Gastroesophageal sphincter (tissue), 4 donors: ENCODE results near the gene ATG2A. TPM values are rescaled to one million over a fixed set of nuclear protein-coding genes. Genes with fewer than 3 reads are reported as not detected.

Source experiments
- ATAC-seq: fragments of 150-250 bp; one replicate; pipeline ENCODE4 v1.9.1; 2016; ENCODE audit warnings: mild to moderate bottlenecking, moderate library complexity
- H3K27ac ChIP-seq, 4 donors: fragments of 200-600 bp; sonication (generic) in 3 of 4; 1 replicate in 3 of 4; 2 replicates in 1 of 4; pipeline ENCODE4 v1.5.1; 2016 to 2019
- H3K27me3 ChIP-seq: fragments of 200-600 bp; sonication (generic); one replicate; pipeline ENCODE4 v1.5.1; 2019
- H3K36me3 ChIP-seq, 2 donors: fragments of 200-600 bp; sonication (generic); one replicate each; pipeline ENCODE4 v1.5.1; 2019; ENCODE audit warnings: control low read depth in 1 of 2
- H3K4me1 ChIP-seq, 3 donors: fragments of 200-600 bp; sonication (generic); 1 replicate in 2 of 3; 2 replicates in 1 of 3; pipeline ENCODE4 v1.5.1; 2016 to 2019; ENCODE audit warnings: control low read depth in 2 of 3
- H3K4me3 ChIP-seq, 2 donors: fragments of 200-600 bp; sonication (generic); one replicate each; pipeline ENCODE4 v1.5.1; 2019; ENCODE audit warnings: mild to moderate bottlenecking in 1 of 2, moderate library complexity in 1 of 2
- H3K9me3 ChIP-seq, 3 donors: fragments of 200-600 bp; sonication (generic); one replicate each; pipeline ENCODE4 v1.5.1; 2017 to 2019; ENCODE audit warnings: control low read depth in 2 of 3
- CTCF ChIP-seq, 4 experiments: fragments of 200-600 bp in 2 of 4; fragments of 450-650 bp in 2 of 4; sonication (generic) in 1 of 4; IDR thresholded peaks; one replicate each; pipeline ENCODE4 v1.5.1; 2017 to 2019; ENCODE audit warnings: antibody characterized with exemption in 4 of 4, mild to moderate bottlenecking in 2 of 4, moderate library complexity in 2 of 4
- EP300 ChIP-seq: sonication (generic); formaldehyde crosslinking; IDR thresholded peaks from one replicate; pipeline ENCODE4 v1.6.1; 2017; ENCODE audit warnings: antibody characterized with exemption, mild to moderate bottlenecking
- POLR2A ChIP-seq, 2 donors: fragments of 450-650 bp; IDR thresholded peaks; one replicate each; pipeline ENCODE4 v1.6.1; 2017; ENCODE audit warnings: antibody characterized with exemption in 2 of 2, mild to moderate bottlenecking in 2 of 2, moderate library complexity in 1 of 2
- POLR2AphosphoS5 ChIP-seq: sonication (generic); formaldehyde crosslinking; IDR thresholded peaks from one replicate; pipeline ENCODE4 v1.6.1; 2017; ENCODE audit warnings: antibody characterized with exemption
- WGBS, 2 donors: methylation state at CpG; one replicate each; pipeline ENCODE4 v1.1.5; 2018; ENCODE audit warnings: low coverage in 1 of 2; 5-methylcytosine and 5-hydroxymethylcytosine counted together
- total RNA-seq, 4 donors: library from RNA; depleted of rRNA; stranded (reverse); fragments of >200 nt; gene quantifications; one replicate each; pipeline ENCODE4 v1.1.0, GENCODE V29; 2016

ATG2A gene
- total RNA-seq, 4 donors from 2014 or later: 18.8 to 27.2 (median 26.3) TPM

GRCh38 chr11:64921384-64921783 is 4.4 kb upstream of the ATG2A start:
- no peak for ATAC-seq
- no CpG with 5 or more reads among the region's 3 CpGs for WGBS, 2 donors
- Histone ChIP-seq H3K27me3 (no peaks in the 10 kb centered on the region), H3K27ac (no peak overlapping the region), H3K36me3 (no peaks in the 10 kb centered on the region), H3K4me1 (peaks cover 0 to 50% (median 28%) of the 10 kb centered on the region in 3 donors), H3K9me3 (no peaks in the 10 kb centered on the region), H3K4me3 (no peak overlapping the region)
- TF ChIP-seq POLR2AphosphoS5 (no peak), CTCF (IDR thresholded peaks at IDR 0.05) (no peak), POLR2A (IDR thresholded peaks at IDR 0.05) (no peak), EP300 (no peak)

- ATAC-seq: no peak
Measured at GRCh38 chr11:64920124-64920523, 3.1 kb upstream of the ATG2A start.

GRCh38 chr11:64919627-64920026 is 2.6 kb upstream of the ATG2A start:
- no peak overlapping the region for H3K4me3 ChIP-seq

More at GRCh38 chr11:64920124-64920523, 3.1 kb upstream of the ATG2A start:
- WGBS, 2 donors: 88 to 89% methylated on average over 1 of the region's 2 CpGs
- Histone ChIP-seq H3K9me3 (no peaks in the 10 kb centered on the region), H3K27ac (no peak overlapping the region), H3K27me3 (no peaks in the 10 kb centered on the region), H3K4me3 (no peak overlapping the region), H3K36me3 (no peaks in the 10 kb centered on the region), H3K4me1 (peaks cover 2 to 50% (median 26%) of the 10 kb centered on the region in 3 donors)
- TF ChIP-seq POLR2A (IDR thresholded peaks at IDR 0.05) (no peak), EP300 (no peak), POLR2AphosphoS5 (no peak), CTCF (IDR thresholded peaks at IDR 0.05) (no peak)

GRCh38 chr11:64918017-64918416 is 1.0 kb upstream of the ATG2A start:
- H3K4me1 ChIP-seq: peaks cover 2 to 44% (median 19%) of the 10 kb centered on the region in 3 donors
- H3K36me3 ChIP-seq: peaks cover 0 to 17% of the 10 kb centered on the region in 2 donors
- TF ChIP-seq EP300: no peak
- peak in 2 of 4 experiments; percentile 13 to 26 for TF ChIP-seq CTCF (IDR thresholded peaks at IDR 0.05)
- no peak for ATAC-seq
- no peaks in the 10 kb centered on the region for H3K9me3 ChIP-seq
- no peaks in the 10 kb centered on the region for H3K27me3 ChIP-seq
- peak overlapping the region; percentile 80 to 86 (median 82) for H3K27ac ChIP-seq
- 7 to 9% methylated on average over 4 of the region's 4 CpGs for WGBS, 2 donors
- H3K4me3 ChIP-seq: peak overlapping the region; percentile 52 to 74

More at GRCh38 chr11:64919627-64920026, 2.6 kb upstream of the ATG2A start:
- peaks cover 2 to 53% (median 25%) of the 10 kb centered on the region in 3 donors for H3K4me1 ChIP-seq
- no peaks in the 10 kb centered on the region for H3K9me3 ChIP-seq
- no peak for TF ChIP-seq CTCF (IDR thresholded peaks at IDR 0.05)
- no peak for TF ChIP-seq EP300
- no peak for TF ChIP-seq POLR2AphosphoS5
- no peak for TF ChIP-seq POLR2A (IDR thresholded peaks at IDR 0.05)
- peaks cover 0 to 1% of the 10 kb centered on the region in 2 donors for H3K36me3 ChIP-seq
- no peak overlapping the region for H3K27ac ChIP-seq
- no peak for ATAC-seq
- no peaks in the 10 kb centered on the region for H3K27me3 ChIP-seq
- WGBS, 2 donors: 72% methylated on average over 8 of the region's 8 CpGs; no CpG with 5 or more reads in 1 of the 2 donors

- peak overlapping the region; percentile 80 to 86 (median 82) for H3K27ac ChIP-seq
- peaks cover 2 to 44% (median 19%) of the 10 kb centered on the region in 3 donors for H3K4me1 ChIP-seq
- TF ChIP-seq EP300 (no peak), CTCF (IDR thresholded peaks at IDR 0.05) (peak in 1 of 4 experiments; percentile 8), POLR2A (IDR thresholded peaks at IDR 0.05) (no peak)
- ATAC-seq: no peak
- H3K9me3 ChIP-seq: no peaks in the 10 kb centered on the region
- peak overlapping the region; percentile 52 to 74 for H3K4me3 ChIP-seq
- no peaks in the 10 kb centered on the region for H3K27me3 ChIP-seq
- peaks cover 0 to 21% of the 10 kb centered on the region in 2 donors for H3K36me3 ChIP-seq
- WGBS, 2 donors: 5 to 10% methylated on average over 4 to 6 of the region's 6 CpGs
Measured at GRCh38 chr11:64917663-64917995, 620 bp upstream of the ATG2A start.
